T-cell (primary cell): ENCODE data around the gene SLC5A5. TPM values are rescaled to one million over a fixed set of nuclear protein-coding genes. Genes with fewer than 3 reads are reported as not detected.

Experiments
- ATAC-seq, 4 experiments: fragments of 200-7000 bp in 3 of 4; fragments of 150-1000 bp in 1 of 4; cut with Tn5 transposase; replicated peaks in 1 of 4; 1 replicate in 3 of 4; 2 replicates in 1 of 4; pipeline ENCODE4 v1.10.0; 2021; ENCODE audit warnings: moderate library complexity in 3 of 4, mild to moderate bottlenecking in 2 of 4, moderate number of reproducible peaks in 1 of 4
- CTCF ChIA-PET, 2 donors: fragments of 300-600 bp; sonication (Branson Sonifier 250); formaldehyde crosslinking; loops; one replicate each; lab custom pipeline; 2022; ENCODE audit warnings: antibody characterized with exemption in 2 of 2; lab: Charles Lee
- POLR2A ChIA-PET, 2 donors: fragments of 300-600 bp; sonication (Branson Sonifier 250); formaldehyde crosslinking; loops; one replicate each; lab custom pipeline; 2022; ENCODE audit warnings: antibody characterized with exemption in 2 of 2; lab: Charles Lee
- DNase-seq, 35 experiments: peaks; one replicate each; pipeline versions ENCODE4 v3.0.0 to v3.0.0-alpha.2; 2013 to 2023
- H3K27ac ChIP-seq: one replicate; pipeline ENCODE4 v1.5.1; 2013; ENCODE audit warnings: low read length
- H3K27me3 ChIP-seq, 2 experiments: replicated peaks in 1 of 2; 1 replicate in 1 of 2; 2 replicates in 1 of 2; pipeline versions ENCODE4 v1.6.1 to v1.7.0; 2013; ENCODE audit warnings: low read length in 1 of 2, mixed read lengths in 1 of 2; ENCODE audit not compliant: control insufficient read depth in 2 of 2, insufficient read depth in 2 of 2; ENCODE audit errors: extremely low read depth in 1 of 2
- H3K36me3 ChIP-seq, 2 donors: 1 replicate in 1 of 2; 2 replicates in 1 of 2; pipeline versions ENCODE4 v1.6.1 to v1.7.0; 2013; ENCODE audit warnings: low read length in 1 of 2; ENCODE audit not compliant: control insufficient read depth in 2 of 2, insufficient read depth in 1 of 2; ENCODE audit errors: extremely low read depth in 1 of 2
- H3K4me1 ChIP-seq, 2 experiments: 1 replicate in 1 of 2; 2 replicates in 1 of 2; pipeline versions ENCODE4 v1.6.1 to v1.7.0; 2013; ENCODE audit warnings: low read length in 2 of 2, mixed read lengths in 1 of 2; ENCODE audit not compliant: insufficient read depth in 2 of 2, control insufficient read depth in 1 of 2; ENCODE audit errors: extremely low read depth in 1 of 2
- H3K4me3 ChIP-seq, 2 donors: 1 replicate in 1 of 2; 2 replicates in 1 of 2; pipeline versions ENCODE4 v1.5.1 to v1.7.0; 2013; ENCODE audit warnings: mild to moderate bottlenecking in 2 of 2, low read length in 1 of 2, moderate library complexity in 1 of 2; ENCODE audit not compliant: control insufficient read depth in 1 of 2; ENCODE audit errors: extremely low read depth in 1 of 2
- H3K9me3 ChIP-seq: 2 replicates; pipeline ENCODE4 v1.7.0; 2013
- H3K27ac Mint-ChIP-seq, 2 donors: one replicate each; pipeline ENCODE4 v1.8.0; 2020 to 2021; ENCODE audit warnings: mild to moderate bottlenecking in 2 of 2, mixed read lengths in 2 of 2
- H3K27me3 Mint-ChIP-seq, 2 donors: one replicate each; pipeline ENCODE4 v1.8.0; 2021 to 2022; ENCODE audit warnings: mixed read lengths in 2 of 2
- H3K36me3 Mint-ChIP-seq: one replicate; pipeline ENCODE4 v1.8.0; 2021; ENCODE audit warnings: mixed read lengths
- H3K4me1 Mint-ChIP-seq, 3 donors: one replicate each; pipeline ENCODE4 v1.8.0; 2020 to 2022; ENCODE audit warnings: mixed read lengths in 3 of 3, mild to moderate bottlenecking in 1 of 3
- H3K4me3 Mint-ChIP-seq, 3 donors: one replicate each; pipeline ENCODE4 v1.8.0; 2020 to 2022; ENCODE audit warnings: mild to moderate bottlenecking in 3 of 3, mixed read lengths in 3 of 3, moderate library complexity in 3 of 3
- H3K9me3 Mint-ChIP-seq, 3 donors: one replicate each; pipeline ENCODE4 v1.8.0; 2020 to 2022; ENCODE audit warnings: mixed read lengths in 3 of 3
- WGBS: methylation state at CpG from one replicate; pipeline ENCODE4 v1.1.5; 2013; ENCODE audit warnings: missing lambda C conversion rate; ENCODE audit not compliant: insufficient coverage; 5-methylcytosine and 5-hydroxymethylcytosine counted together
- total RNA-seq, 35 experiments: library from RNA in 6 of 35; stranded (reverse) in 6 of 35; fragments of 120-200 nt in 1 of 35; gene quantifications; one replicate each; pipeline versions ENCODE4 v1.2.1 to v1.2.4 and lab custom pipeline; 2013 to 2026

The SLC5A5 gene
- total RNA-seq, 5 donors from 2014 or later (not counting 1 experiment from before 2014, with no cell fraction given): 2.1 to 5.7 (median 3.5) TPM

DNA sequence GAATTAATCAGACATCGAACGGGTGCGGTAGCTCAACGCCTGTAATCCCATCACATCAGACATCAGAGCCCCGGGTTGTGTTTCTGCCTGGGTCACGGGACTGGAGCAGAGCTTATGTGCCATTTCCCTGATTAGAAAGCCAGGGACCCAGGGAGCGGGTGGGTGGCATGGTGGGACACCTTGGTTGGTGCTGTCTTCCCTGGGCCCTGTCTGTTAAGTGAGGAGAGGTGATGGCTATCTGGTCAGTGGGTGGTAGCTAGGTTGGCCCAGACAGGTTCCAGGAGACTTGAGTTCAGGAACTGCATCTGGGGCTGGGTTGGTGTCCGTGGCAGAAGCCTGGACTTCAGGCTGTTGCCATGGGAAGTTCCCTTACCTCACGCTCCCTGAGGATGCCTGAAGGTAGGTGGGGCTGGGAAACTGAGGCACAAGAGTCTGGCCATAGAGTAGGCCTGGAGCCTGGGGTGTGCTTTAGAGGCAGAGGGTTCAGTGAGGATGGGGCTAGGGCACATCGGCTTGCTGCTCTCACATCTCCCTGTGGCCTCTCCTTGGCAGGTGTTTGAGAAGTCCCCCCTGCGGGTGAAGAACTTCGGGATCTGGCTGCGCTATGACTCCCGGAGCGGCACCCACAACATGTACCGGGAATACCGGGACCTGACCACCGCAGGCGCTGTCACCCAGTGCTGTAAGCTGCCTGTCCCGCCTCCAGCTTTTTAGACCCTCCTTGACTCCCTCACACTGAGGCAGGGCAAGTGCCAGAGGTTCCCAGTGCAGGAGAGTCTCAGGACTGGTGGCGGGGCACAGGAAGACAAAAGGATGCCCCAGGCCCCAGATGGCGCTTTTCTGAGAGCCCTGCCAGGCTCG is 10.0 kb upstream of the SLC5A5 start:
- ATAC-seq: no peak
- no peaks in the 10 kb centered on the region for H3K27me3 ChIP-seq
- peak overlapping the region in 1 of 2 donors; percentile 94 for H3K4me3 ChIP-seq
- CTCF ChIA-PET: interaction anchor here in 1 of 2 donors (0.6 kb wide), 1 partner anchor 75 kb away, joined by 7 read pairs; no protein-coding TSS in a partner anchor
- peaks cover 18 to 47% of the 10 kb centered on the region in 2 donors for H3K36me3 ChIP-seq
- POLR2A ChIA-PET: interaction anchor here in 1 of 2 donors (0.6 kb wide), 1 partner anchor 13 kb away, joined by 6 read pairs; no protein-coding TSS in a partner anchor
- H3K4me3 Mint-ChIP-seq: peak overlapping the region; percentile 88 to 100 (median 90)
- DNase-seq: no peak
- no peaks in the 10 kb centered on the region for H3K27me3 Mint-ChIP-seq
- H3K27ac Mint-ChIP-seq: peak overlapping the region; percentile 91 to 98
- H3K36me3 Mint-ChIP-seq: peaks cover 25% of the 10 kb centered on the region
- H3K9me3 ChIP-seq: no peaks in the 10 kb centered on the region
- peak overlapping the region; percentile 48 for H3K27ac ChIP-seq
- H3K9me3 Mint-ChIP-seq: no peaks in the 10 kb centered on the region
- H3K4me1 Mint-ChIP-seq: peaks cover 21 to 37% (median 26%) of the 10 kb centered on the region in 3 donors
- 76% methylated on average over 13 of the region's 23 CpGs for WGBS
- peaks cover 7 to 34% of the 10 kb centered on the region in 2 experiments for H3K4me1 ChIP-seq

DNA sequence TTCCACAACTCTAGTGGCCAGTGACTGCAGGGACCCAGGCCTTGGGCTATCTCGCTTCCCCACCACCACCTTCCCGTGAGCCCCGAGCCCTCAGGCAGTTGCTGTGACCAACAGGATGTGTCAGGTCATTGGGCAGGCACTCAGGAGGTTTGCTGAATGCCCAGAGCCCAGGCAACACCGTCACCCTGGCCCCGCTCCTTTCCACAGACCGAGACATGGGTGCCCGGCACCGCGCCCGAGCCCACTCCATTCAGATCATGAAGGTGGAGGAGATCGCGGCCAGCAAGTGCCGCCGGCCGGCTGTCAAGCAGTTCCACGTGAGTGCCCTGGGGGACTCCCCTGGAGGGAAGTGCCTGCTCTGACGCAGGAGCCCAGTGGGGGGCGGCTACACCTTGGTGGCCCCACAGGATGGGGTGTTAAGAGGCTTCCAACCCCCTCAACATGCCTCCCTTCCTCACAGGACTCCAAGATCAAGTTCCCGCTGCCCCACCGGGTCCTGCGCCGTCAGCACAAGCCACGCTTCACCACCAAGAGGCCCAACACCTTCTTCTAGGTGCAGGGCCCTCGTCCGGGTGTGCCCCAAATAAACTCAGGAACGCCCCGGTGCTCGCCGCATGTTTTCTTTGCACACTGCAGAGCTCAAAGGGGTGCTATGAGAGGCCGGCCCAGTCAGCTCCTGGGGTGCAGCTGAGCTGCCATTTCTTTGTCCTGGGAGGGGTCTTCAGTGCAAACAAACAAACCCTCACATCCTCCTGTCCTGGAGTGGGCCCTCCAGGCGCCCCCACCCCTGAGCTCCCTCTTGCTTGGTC is 8.8 kb upstream of the SLC5A5 start:
- Histone ChIP-seq H3K27ac (no peak overlapping the region), H3K36me3 (peaks cover 18 to 47% of the 10 kb centered on the region in 2 donors), H3K4me1 (peaks cover 7 to 34% of the 10 kb centered on the region in 2 experiments), H3K9me3 (no peaks in the 10 kb centered on the region), H3K4me3 (no peak overlapping the region), H3K27me3 (no peaks in the 10 kb centered on the region)
- no peak for DNase-seq
- ATAC-seq: no peak
- no peak overlapping the region for H3K27ac Mint-ChIP-seq
- H3K4me3 Mint-ChIP-seq: peak overlapping the region; percentile 31 to 90 (median 41)
- no peaks in the 10 kb centered on the region for H3K9me3 Mint-ChIP-seq
- 89% methylated on average over 29 of the region's 31 CpGs for WGBS
- CTCF ChIA-PET: interaction anchor here in 1 of 2 donors (1.5 kb wide), 1 partner anchor 70 kb away, joined by 4 read pairs; the partner anchor contains the start of gene CCDC124
- H3K4me1 Mint-ChIP-seq: peaks cover 21 to 37% (median 26%) of the 10 kb centered on the region in 3 donors
- no peaks in the 10 kb centered on the region for H3K27me3 Mint-ChIP-seq
- POLR2A ChIA-PET: interaction anchor here in 1 of 2 donors (0.6 kb wide), 1 partner anchor 85 kb away, joined by 9 read pairs; no protein-coding TSS in a partner anchor
- peaks cover 25% of the 10 kb centered on the region for H3K36me3 Mint-ChIP-seq

GRCh38 chr19:17863520-17864182 is 8.1 kb upstream of the SLC5A5 start:
- Histone ChIP-seq H3K36me3 (peaks cover 18 to 47% of the 10 kb centered on the region in 2 donors), H3K27me3 (no peaks in the 10 kb centered on the region), H3K4me1 (peaks cover 7 to 34% of the 10 kb centered on the region in 2 experiments), H3K27ac (no peak overlapping the region), H3K9me3 (no peaks in the 10 kb centered on the region), H3K4me3 (no peak overlapping the region)
- peaks cover 25% of the 10 kb centered on the region for H3K36me3 Mint-ChIP-seq
- H3K4me1 Mint-ChIP-seq: peaks cover 21 to 37% (median 26%) of the 10 kb centered on the region in 3 donors
- no peak for ATAC-seq
- peak overlapping the region in 2 of 3 donors; percentile 6 to 90 for H3K4me3 Mint-ChIP-seq
- ChIA-PET POLR2A (interaction anchor here in 1 of 2 donors (0.6 kb wide), 2 partner anchors 84 to 365 kb away, joined by 3 to 9 read pairs; no protein-coding TSS in a partner anchor), CTCF (interaction anchor here in 1 of 2 donors (1.5 kb wide), 1 partner anchor 69 kb away, joined by 4 read pairs; the partner anchor contains the start of gene CCDC124)
- H3K27me3 Mint-ChIP-seq: no peaks in the 10 kb centered on the region
- WGBS: 91% methylated on average over 7 of the region's 8 CpGs
- no peak for DNase-seq
- peak overlapping the region in 1 of 2 donors; percentile 63 for H3K27ac Mint-ChIP-seq
- no peaks in the 10 kb centered on the region for H3K9me3 Mint-ChIP-seq

DNA sequence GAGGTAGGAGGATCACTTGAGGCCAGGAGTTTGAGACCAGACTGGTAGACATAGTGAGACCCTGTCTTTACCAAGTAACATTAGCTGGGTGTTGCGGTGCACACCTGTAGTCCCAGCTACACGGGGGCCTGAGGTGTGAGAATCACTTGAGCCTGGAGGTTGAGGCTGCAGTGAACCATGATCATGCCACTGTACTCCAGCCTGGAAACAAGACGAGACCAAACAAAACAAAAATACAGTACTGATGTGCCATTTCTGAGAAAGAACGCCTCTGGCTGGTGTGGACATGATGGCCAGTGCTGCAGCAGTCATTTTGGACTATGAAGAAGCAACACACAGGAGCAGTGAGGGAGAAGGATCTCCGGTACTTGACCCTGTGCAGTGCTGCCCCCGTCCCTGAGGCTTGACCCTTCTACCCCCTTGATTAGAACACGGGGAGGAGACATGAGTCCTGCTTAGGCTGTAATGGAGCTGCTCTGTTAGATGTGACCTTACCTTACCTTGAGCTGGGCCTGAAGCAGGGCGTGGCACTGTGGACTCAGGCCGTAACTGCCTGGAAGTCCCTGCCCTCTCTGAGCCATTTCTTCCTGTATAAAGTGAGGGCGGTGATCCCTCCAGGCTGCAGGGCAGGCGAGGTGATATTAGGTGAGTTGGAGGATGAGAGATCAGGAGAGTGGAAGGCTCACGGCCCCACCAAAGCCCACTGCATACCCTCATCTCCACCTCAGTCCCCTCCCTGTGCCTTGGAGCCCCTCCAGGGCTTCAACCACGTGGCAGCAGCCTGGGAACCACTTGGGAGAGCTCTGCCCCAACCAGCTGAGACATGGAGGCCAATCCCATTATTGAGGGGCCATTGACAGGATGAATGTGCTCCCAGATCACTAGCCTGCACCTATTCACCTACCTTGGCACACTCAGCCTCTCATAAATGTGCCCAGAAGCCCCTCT is 6.1 kb upstream of the SLC5A5 start:
- H3K36me3 Mint-ChIP-seq: peaks cover 22% of the 10 kb centered on the region
- H3K27me3 ChIP-seq: peaks cover 0 to 7% of the 10 kb centered on the region in 2 experiments
- no peak overlapping the region for H3K4me3 Mint-ChIP-seq
- CTCF ChIA-PET: interaction anchor here in 1 of 2 donors (1.1 kb wide), 1 partner anchor 11 kb away, joined by 4 read pairs; no protein-coding TSS in a partner anchor
- H3K27ac Mint-ChIP-seq: peak overlapping the region; percentile 5 to 46
- no peaks in the 10 kb centered on the region for H3K27me3 Mint-ChIP-seq
- POLR2A ChIA-PET: interaction anchor here in 1 of 2 donors (0.9 kb wide), 1 partner anchor 23 kb away, joined by 12 read pairs; no protein-coding TSS in a partner anchor
- H3K4me1 ChIP-seq: peaks cover 5 to 22% of the 10 kb centered on the region in 2 experiments
- WGBS: 67% methylated on average over 7 of the region's 13 CpGs
- H3K9me3 ChIP-seq: no peaks in the 10 kb centered on the region
- H3K4me3 ChIP-seq: no peak overlapping the region
- H3K4me1 Mint-ChIP-seq: peaks cover 14 to 26% (median 16%) of the 10 kb centered on the region in 3 donors
- no peak for ATAC-seq
- H3K36me3 ChIP-seq: peaks cover 18 to 47% of the 10 kb centered on the region in 2 donors
- no peaks in the 10 kb centered on the region for H3K9me3 Mint-ChIP-seq
- DNase-seq: no peak
- no peak overlapping the region for H3K27ac ChIP-seq

- POLR2A ChIA-PET: no interaction called here
- H3K4me3 Mint-ChIP-seq: no peak overlapping the region
- Histone ChIP-seq H3K27me3 (peaks cover 0 to 13% of the 10 kb centered on the region in 2 experiments), H3K36me3 (peaks cover 17 to 40% of the 10 kb centered on the region in 2 donors), H3K9me3 (no peaks in the 10 kb centered on the region), H3K4me1 (peaks cover 0 to 19% of the 10 kb centered on the region in 2 experiments), H3K4me3 (no peak overlapping the region), H3K27ac (no peak overlapping the region)
- no peak overlapping the region for H3K27ac Mint-ChIP-seq
- CTCF ChIA-PET: interaction anchor here in 1 of 2 donors (1.1 kb wide), 1 partner anchor 12 kb away, joined by 4 read pairs; no protein-coding TSS in a partner anchor
- H3K4me1 Mint-ChIP-seq: peaks cover 8 to 25% (median 11%) of the 10 kb centered on the region in 3 donors
- no peak for DNase-seq
- no peak for ATAC-seq
- H3K27me3 Mint-ChIP-seq: no peaks in the 10 kb centered on the region
- peaks cover 15% of the 10 kb centered on the region for H3K36me3 Mint-ChIP-seq
- no peaks in the 10 kb centered on the region for H3K9me3 Mint-ChIP-seq
- 92% methylated on average over 3 of the region's 8 CpGs for WGBS
Observed at GRCh38 chr19:17866312-17866963, 5.3 kb upstream of the SLC5A5 start.
